ENCODE data around the gene PARP9. TPM values are rescaled to one million over a fixed set of nuclear protein-coding genes. Genes with fewer than 3 reads are reported as not detected.

PARP9 gene
- total and polyA plus RNA-seq, 2 of the 4 experiments (the other 2 are of a cell fraction): 6.7 to 7.7 TPM

GRCh38 chr3:122606330-122606729 lies 42.2 kb upstream of the PARP9 start:
- no peak overlapping the region for H2AK5ac ChIP-seq (ENCODE audit: low read depth, low read length)
- no TSS peak for BruUV-seq (replicated peaks)
- no peak overlapping the region for H2BK5ac ChIP-seq (ENCODE audit: low read depth, low read length, poor library complexity, severe bottlenecking)
- no peak overlapping the region for H3K56ac ChIP-seq (ENCODE audit: extremely low read depth, insufficient read depth, low read length)
- ATAC-seq (ENCODE audit: low read depth) (no peak), DNase-seq (no peak)
- no CpG with 5 or more reads among the region's 4 CpGs for WGBS, 2 experiments (ENCODE audit: extremely low coverage in 2 of 2, insufficient read length in 1 of 2)
- H3K18ac ChIP-seq (ENCODE audit: low read depth, low read length): no peak overlapping the region
- H4K91ac ChIP-seq (ENCODE audit: insufficient read depth, low read depth, low read length): no peak overlapping the region
- H4K8ac ChIP-seq (ENCODE audit: low read depth in 2 of 2, low read length in 2 of 2): no peak overlapping the region
- TF ChIP-seq BHLHE40 (IDR thresholded peaks at IDR 0.05; ENCODE audit: low read depth, low read length): no peak
- TF ChIP-seq, protein P1, sequence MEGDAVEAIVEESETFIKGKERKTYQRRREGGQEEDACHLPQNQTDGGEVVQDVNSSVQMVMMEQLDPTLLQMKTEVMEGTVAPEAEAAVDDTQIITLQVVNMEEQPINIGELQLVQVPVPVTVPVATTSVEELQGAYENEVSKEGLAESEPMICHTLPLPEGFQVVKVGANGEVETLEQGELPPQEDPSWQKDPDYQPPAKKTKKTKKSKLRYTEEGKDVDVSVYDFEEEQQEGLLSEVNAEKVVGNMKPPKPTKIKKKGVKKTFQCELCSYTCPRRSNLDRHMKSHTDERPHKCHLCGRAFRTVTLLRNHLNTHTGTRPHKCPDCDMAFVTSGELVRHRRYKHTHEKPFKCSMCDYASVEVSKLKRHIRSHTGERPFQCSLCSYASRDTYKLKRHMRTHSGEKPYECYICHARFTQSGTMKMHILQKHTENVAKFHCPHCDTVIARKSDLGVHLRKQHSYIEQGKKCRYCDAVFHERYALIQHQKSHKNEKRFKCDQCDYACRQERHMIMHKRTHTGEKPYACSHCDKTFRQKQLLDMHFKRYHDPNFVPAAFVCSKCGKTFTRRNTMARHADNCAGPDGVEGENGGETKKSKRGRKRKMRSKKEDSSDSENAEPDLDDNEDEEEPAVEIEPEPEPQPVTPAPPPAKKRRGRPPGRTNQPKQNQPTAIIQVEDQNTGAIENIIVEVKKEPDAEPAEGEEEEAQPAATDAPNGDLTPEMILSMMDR (conservative IDR thresholded peaks at IDR 0.05; ENCODE audit: low read depth, low read length): no peak
- TF ChIP-seq FOS (IDR thresholded peaks at IDR 0.05; ENCODE audit: low read depth, low read length): no peak
- TF ChIP-seq, protein P2, sequence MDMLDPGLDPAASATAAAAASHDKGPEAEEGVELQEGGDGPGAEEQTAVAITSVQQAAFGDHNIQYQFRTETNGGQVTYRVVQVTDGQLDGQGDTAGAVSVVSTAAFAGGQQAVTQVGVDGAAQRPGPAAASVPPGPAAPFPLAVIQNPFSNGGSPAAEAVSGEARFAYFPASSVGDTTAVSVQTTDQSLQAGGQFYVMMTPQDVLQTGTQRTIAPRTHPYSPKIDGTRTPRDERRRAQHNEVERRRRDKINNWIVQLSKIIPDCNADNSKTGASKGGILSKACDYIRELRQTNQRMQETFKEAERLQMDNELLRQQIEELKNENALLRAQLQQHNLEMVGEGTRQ (IDR thresholded peaks at IDR 0.05; ENCODE audit: low read depth, low read length): no peak
- no peak for TF ChIP-seq RAD21 (IDR thresholded peaks at IDR 0.05; ENCODE audit: low read length)
- no peak for TF ChIP-seq RFX5 (IDR thresholded peaks at IDR 0.05; ENCODE audit: low read depth, low read length)
- TF ChIP-seq RCOR1 (IDR thresholded peaks at IDR 0.05; ENCODE audit: insufficient replicate concordance, low read length): no peak
- no peak for TF ChIP-seq ELK1 (IDR thresholded peaks at IDR 0.05; ENCODE audit: borderline replicate concordance, low read depth, low read length)
- TF ChIP-seq MAFK (IDR thresholded peaks at IDR 0.05; ENCODE audit: low read depth, low read length): no peak
- no peak for TF ChIP-seq POLR2A (IDR thresholded peaks at IDR 0.05; ENCODE audit: low read depth, low read length)
- no peak overlapping the region for H2BK15ac ChIP-seq (ENCODE audit: low read depth, low read length)
- no peak overlapping the region for H3K27ac ChIP-seq (ENCODE audit: insufficient read depth, low read length)
- no peak overlapping the region for H3K4me2 ChIP-seq (ENCODE audit: low read depth, low read length)
- dilution Hi-C loops (cut with HindIII; ENCODE audit: low sequenced_read_pairs, unreplicated experiment) (no loop called here), in situ Hi-C loops (cut with MboI; ENCODE audit: low sequenced_read_pairs) (no loop called here), intact Hi-C loops (cut with micrococcal nuclease) (no loop called here)
- H3K9ac ChIP-seq (ENCODE audit: low read depth, low read length): no peak overlapping the region
- no peak overlapping the region for H3K4me3 ChIP-seq (ENCODE audit: insufficient read depth, low read depth, low read length)
- no peak overlapping the region for H2BK20ac ChIP-seq (ENCODE audit: low read depth, low read length)
- H3K23ac ChIP-seq (ENCODE audit: low read depth, low read length): no peak overlapping the region
- H4K20me1 ChIP-seq (ENCODE audit: insufficient read depth, low read length): no peaks in the 10 kb centered on the region
- no peak overlapping the region for H2BK120ac ChIP-seq (ENCODE audit: low read depth, low read length)
- no peak overlapping the region for H2AFZ ChIP-seq (replicated peaks; ENCODE audit: low read length, poor library complexity)
- peaks cover 0 to 2% of the 10 kb centered on the region in 2 experiments; a peak in 1 of 4 replicates for H3K79me1 ChIP-seq (ENCODE audit: low read depth in 1 of 2, low read length in 2 of 2)
- H3K9me3 ChIP-seq (ENCODE audit: control insufficient read depth, insufficient read depth, low read length): peaks cover 7% of the 10 kb centered on the region
- H2AK9ac ChIP-seq (replicated peaks; ENCODE audit: low read depth, low read length, poor library complexity): no peak overlapping the region
- no peak overlapping the region for H4K5ac ChIP-seq (ENCODE audit: low read depth, low read length)
- no peak overlapping the region for H3K4ac ChIP-seq (ENCODE audit: low read depth, low read length)
- H3K36me3 ChIP-seq (ENCODE audit: control insufficient read depth, insufficient read depth, low read length): no peaks in the 10 kb centered on the region
- H3K14ac ChIP-seq (replicated peaks; ENCODE audit: low read depth, low read length): no peak overlapping the region
- peaks cover 3% of the 10 kb centered on the region for H3K4me1 ChIP-seq (ENCODE audit: control insufficient read depth, insufficient read depth, low read length)
- ChIA-PET POLR2A (ENCODE audit: unreplicated experiment) (no interaction called here), CTCF (no interaction called here)
- peaks cover 3% of the 10 kb centered on the region for H3K9me1 ChIP-seq (ENCODE audit: insufficient read depth, low read length)
- H3K27me3 ChIP-seq (ENCODE audit: control insufficient read depth, insufficient read depth, low read length): peaks cover 14% of the 10 kb centered on the region

Data from IMR-90 (cell line).